MM.1S (cell line): ENCODE data around the gene TIMM10.

ENCODE experiments used
- EZH2phosphoT487 ChIP-seq: fragments of 300-600 bp; sonication (generic); IDR thresholded peaks from 2 replicates; pipeline ENCODE4 v1.6.1; 2018; ENCODE audit warnings: antibody characterized with exemption, low read length
- TF ChIP-seq, protein P1 (sequence below): fragments of 300-600 bp; sonication (generic); IDR thresholded peaks from 2 replicates; pipeline ENCODE4 v1.5.1; 2016; ENCODE audit warnings: antibody characterized with exemption, low read length, mixed read lengths

DNA sequence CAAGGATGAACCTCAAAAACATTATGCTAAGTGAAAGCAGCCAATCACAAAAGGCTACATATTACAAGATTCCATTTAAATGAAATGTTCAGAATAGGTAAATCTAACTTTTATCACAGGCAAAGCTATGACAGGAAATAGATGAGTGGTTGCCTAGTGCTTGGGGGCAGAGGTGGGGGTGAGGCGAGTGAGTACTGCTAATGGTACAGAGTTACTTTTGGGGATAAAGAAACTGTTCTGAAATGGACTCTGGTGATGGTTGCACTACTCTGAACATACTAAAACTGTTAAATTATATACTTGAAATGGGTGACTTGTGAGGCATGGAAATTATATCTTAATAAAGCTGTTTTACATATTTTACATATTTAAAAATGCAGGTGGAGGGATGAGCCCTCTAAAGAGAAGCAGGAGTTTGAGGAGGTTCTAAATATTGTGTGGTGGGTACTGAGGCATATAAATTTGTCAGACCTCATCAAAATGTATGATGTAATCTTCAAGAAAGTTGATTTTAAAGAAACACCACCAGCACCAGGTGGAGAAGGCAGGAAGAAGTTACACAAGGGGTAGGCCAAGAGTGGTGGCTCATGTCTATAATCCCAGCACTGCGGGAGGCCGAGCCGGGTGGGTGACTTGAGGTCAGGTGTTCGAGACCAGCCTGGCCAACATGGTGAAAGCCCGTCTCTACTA is 18.7 kb downstream of the TIMM10 start:
- TF ChIP-seq, protein P1, sequence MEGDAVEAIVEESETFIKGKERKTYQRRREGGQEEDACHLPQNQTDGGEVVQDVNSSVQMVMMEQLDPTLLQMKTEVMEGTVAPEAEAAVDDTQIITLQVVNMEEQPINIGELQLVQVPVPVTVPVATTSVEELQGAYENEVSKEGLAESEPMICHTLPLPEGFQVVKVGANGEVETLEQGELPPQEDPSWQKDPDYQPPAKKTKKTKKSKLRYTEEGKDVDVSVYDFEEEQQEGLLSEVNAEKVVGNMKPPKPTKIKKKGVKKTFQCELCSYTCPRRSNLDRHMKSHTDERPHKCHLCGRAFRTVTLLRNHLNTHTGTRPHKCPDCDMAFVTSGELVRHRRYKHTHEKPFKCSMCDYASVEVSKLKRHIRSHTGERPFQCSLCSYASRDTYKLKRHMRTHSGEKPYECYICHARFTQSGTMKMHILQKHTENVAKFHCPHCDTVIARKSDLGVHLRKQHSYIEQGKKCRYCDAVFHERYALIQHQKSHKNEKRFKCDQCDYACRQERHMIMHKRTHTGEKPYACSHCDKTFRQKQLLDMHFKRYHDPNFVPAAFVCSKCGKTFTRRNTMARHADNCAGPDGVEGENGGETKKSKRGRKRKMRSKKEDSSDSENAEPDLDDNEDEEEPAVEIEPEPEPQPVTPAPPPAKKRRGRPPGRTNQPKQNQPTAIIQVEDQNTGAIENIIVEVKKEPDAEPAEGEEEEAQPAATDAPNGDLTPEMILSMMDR: no peak
- no peak for TF ChIP-seq EZH2phosphoT487
